Ishikawa (cell line): Measurements from ENCODE around the gene STXBP3.

Source experiments
- CEBPB ChIP-seq: IDR thresholded peaks from 2 replicates; pipeline ENCODE4 v1.6.1; 2012
- CREB1 ChIP-seq: IDR thresholded peaks from 2 replicates; pipeline ENCODE4 v1.6.1; 2012; ENCODE audit warnings: low read depth
- EGR1 ChIP-seq: IDR thresholded peaks from 2 replicates; pipeline ENCODE4 v1.6.1; 2012
- EP300 ChIP-seq: IDR thresholded peaks from 2 replicates; pipeline ENCODE4 v1.6.1; 2012; ENCODE audit warnings: borderline replicate concordance
- FOXM1 ChIP-seq: IDR thresholded peaks from 2 replicates; pipeline ENCODE4 v1.6.1; 2012; ENCODE audit warnings: low read depth, borderline replicate concordance
- MAX ChIP-seq: IDR thresholded peaks from 2 replicates; pipeline ENCODE4 v1.6.1; 2012
- RAD21 ChIP-seq: IDR thresholded peaks from 2 replicates; pipeline ENCODE4 v1.6.1; 2012; ENCODE audit warnings: low read depth
- TAF1 ChIP-seq: IDR thresholded peaks from 2 replicates; pipeline ENCODE4 v1.6.1; 2012; ENCODE audit warnings: low read depth, mild to moderate bottlenecking
- TCF12 ChIP-seq: IDR thresholded peaks from 2 replicates; pipeline ENCODE4 v1.6.1; 2012; ENCODE audit warnings: low read depth
- TEAD4 ChIP-seq: IDR thresholded peaks from 2 replicates; pipeline ENCODE4 v1.6.1; 2012
- YY1 ChIP-seq: IDR thresholded peaks from 2 replicates; pipeline ENCODE4 v1.6.1; 2012; ENCODE audit warnings: low read depth
- ZBTB7A ChIP-seq: IDR thresholded peaks from 2 replicates; pipeline ENCODE4 v1.6.1; 2012; ENCODE audit warnings: low read depth
- TF ChIP-seq, protein P1 (sequence below): IDR thresholded peaks from 2 replicates; pipeline ENCODE4 v1.6.1; 2012
- TF ChIP-seq, protein P2 (sequence below): IDR thresholded peaks from 2 replicates; pipeline ENCODE4 v1.6.1; 2012; ENCODE audit warnings: low read depth, mild to moderate bottlenecking

DNA sequence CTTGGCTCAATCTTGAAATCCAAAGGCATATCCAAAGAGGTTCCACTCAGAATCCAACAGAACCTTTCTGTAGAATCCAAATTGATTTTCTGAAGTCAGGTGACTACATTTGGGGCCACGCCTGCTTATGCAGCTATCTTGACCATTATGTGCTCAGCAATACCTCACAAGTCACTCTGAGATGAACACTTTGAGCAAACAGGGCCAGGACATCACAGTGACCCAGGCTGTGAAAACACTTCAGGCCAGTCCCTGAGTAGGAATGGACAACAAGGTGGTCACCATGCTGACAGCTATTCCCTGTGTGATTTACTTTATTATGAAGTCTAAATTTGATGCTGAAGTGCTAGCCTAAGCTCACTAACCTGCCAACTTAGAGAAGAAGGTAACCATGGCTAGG, 110.5 kb downstream of the STXBP3 start, which contains the start of gene AKNAD1:
- TF ChIP-seq TAF1 (no peak), TCF12 (no peak), ZBTB7A (no peak), EGR1 (no peak), EP300 (no peak), RAD21 (no peak), MAX (no peak), TEAD4 (no peak), CREB1 (no peak), YY1 (no peak), CEBPB (no peak), FOXM1 (no peak)
- TF ChIP-seq, protein P1, sequence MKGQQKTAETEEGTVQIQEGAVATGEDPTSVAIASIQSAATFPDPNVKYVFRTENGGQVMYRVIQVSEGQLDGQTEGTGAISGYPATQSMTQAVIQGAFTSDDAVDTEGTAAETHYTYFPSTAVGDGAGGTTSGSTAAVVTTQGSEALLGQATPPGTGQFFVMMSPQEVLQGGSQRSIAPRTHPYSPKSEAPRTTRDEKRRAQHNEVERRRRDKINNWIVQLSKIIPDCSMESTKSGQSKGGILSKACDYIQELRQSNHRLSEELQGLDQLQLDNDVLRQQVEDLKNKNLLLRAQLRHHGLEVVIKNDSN: no peak
- TF ChIP-seq, protein P2, sequence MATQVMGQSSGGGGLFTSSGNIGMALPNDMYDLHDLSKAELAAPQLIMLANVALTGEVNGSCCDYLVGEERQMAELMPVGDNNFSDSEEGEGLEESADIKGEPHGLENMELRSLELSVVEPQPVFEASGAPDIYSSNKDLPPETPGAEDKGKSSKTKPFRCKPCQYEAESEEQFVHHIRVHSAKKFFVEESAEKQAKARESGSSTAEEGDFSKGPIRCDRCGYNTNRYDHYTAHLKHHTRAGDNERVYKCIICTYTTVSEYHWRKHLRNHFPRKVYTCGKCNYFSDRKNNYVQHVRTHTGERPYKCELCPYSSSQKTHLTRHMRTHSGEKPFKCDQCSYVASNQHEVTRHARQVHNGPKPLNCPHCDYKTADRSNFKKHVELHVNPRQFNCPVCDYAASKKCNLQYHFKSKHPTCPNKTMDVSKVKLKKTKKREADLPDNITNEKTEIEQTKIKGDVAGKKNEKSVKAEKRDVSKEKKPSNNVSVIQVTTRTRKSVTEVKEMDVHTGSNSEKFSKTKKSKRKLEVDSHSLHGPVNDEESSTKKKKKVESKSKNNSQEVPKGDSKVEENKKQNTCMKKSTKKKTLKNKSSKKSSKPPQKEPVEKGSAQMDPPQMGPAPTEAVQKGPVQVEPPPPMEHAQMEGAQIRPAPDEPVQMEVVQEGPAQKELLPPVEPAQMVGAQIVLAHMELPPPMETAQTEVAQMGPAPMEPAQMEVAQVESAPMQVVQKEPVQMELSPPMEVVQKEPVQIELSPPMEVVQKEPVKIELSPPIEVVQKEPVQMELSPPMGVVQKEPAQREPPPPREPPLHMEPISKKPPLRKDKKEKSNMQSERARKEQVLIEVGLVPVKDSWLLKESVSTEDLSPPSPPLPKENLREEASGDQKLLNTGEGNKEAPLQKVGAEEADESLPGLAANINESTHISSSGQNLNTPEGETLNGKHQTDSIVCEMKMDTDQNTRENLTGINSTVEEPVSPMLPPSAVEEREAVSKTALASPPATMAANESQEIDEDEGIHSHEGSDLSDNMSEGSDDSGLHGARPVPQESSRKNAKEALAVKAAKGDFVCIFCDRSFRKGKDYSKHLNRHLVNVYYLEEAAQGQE: no peak
